ENCODE data around the gene SYNGR3. TPM values are rescaled to one million over a fixed set of nuclear protein-coding genes. Genes with fewer than 3 reads are reported as not detected.
A peak's percentile ranks its signal among the peaks of the same experiment; 100 is the strongest.

SYNGR3 gene
- total and polyA plus RNA-seq, 2 of the 13 experiments (the other 11 are each of a cell fraction or from before 2014, with no cell fraction given): 0.97 to 5.7 TPM

DNA sequence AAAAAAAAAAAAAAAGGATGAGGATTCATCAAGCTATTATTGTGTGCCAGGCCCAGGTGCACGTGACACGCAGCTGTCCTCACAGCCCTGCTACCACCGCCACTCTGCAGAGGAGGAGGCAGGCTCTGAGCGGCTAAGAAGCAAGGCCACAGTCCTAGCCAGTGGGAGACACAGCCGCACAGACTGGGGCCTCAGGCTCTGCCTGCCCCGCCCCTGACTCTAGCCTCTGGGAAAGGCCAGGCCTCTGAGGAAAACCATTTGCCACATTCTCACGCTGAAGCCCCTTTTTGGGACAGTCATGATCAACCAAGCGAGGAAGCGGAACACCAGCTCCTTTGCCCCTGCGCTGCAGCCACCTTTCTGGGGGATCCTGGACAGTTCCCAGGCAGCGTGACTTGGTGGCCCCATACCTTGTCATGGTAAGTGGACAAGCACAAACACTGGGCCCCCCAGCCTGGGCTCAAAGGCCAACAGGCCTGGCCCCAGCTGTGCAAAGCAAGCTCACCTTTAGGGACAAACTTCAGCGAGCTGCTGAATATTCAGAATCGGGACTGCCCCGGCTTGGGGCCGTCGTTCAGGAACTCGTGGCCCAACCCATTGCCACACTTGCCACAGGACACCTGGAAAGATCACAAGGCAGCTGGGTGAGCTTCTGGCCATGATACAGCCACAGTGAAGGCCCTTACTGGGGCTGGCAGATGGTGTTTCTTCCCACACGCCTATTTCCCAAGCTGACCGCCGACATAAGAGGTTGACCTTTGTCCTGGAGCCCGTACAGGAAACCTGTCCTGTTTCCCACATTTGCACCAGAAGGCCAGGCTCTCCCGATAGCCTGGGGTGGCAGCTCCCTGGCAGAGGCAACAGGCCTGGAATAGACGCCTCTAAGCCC is 49.3 kb upstream of the SYNGR3 start (continued):
- TF ChIP-seq ZBED4 (CRISPR knock-in tag; IDR thresholded peaks at IDR 0.05; ENCODE audit: borderline replicate concordance) (peak; percentile 45; the same call in 1 of the 2 replicates), TSC22D2 (CRISPR knock-in tag; IDR thresholded peaks at IDR 0.05; ENCODE audit: borderline replicate concordance) (peak; percentile 80), SAFB2 (CRISPR knock-in tag; IDR thresholded peaks at IDR 0.05; ENCODE audit: borderline replicate concordance, low read depth) (no peak; the same call in 1 of the 2 replicates), ZNF558 (CRISPR knock-in tag; IDR thresholded peaks at IDR 0.05; ENCODE audit: borderline replicate concordance) (no peak), ZNF598 (CRISPR knock-in tag; IDR thresholded peaks at IDR 0.05; ENCODE audit: borderline replicate concordance) (no peak), ZBTB34 (CRISPR knock-in tag; IDR thresholded peaks at IDR 0.05) (peak; percentile 21; the same call in 1 of the 2 replicates), EZH2 (conservative IDR thresholded peaks at IDR 0.05; ENCODE audit: low read depth, low read length) (no peak), CHD2 (IDR thresholded peaks at IDR 0.05; ENCODE audit: low read depth, low read length) (no peak), SMAD3 (CRISPR knock-in tag; IDR thresholded peaks at IDR 0.05) (peak; percentile 74; the same call in 1 of the 2 replicates), SMYD3 (CRISPR knock-in tag; IDR thresholded peaks at IDR 0.05) (peak; percentile 64; the same call in 1 of the 2 replicates), ZNF430 (CRISPR knock-in tag; IDR thresholded peaks at IDR 0.05) (peak; percentile 60), FOXO1 (CRISPR knock-in tag; IDR thresholded peaks at IDR 0.05) (peak; percentile 65), HBP1 (CRISPR knock-in tag; IDR thresholded peaks at IDR 0.05; ENCODE audit: low read depth) (peak; percentile 89), ZNF326 (CRISPR knock-in tag; IDR thresholded peaks at IDR 0.05; ENCODE audit: borderline replicate concordance) (no peak), KDM4B (CRISPR knock-in tag; IDR thresholded peaks at IDR 0.05) (peak; percentile 11; the same call in 1 of the 2 replicates), GABPA (IDR thresholded peaks at IDR 0.05; ENCODE audit: low read depth, low read length) (no peak), GABPA (CRISPR knock-in tag; IDR thresholded peaks at IDR 0.05; ENCODE audit: low read depth) (0 out of 2 replicates have a peak, but pooled peaks have one; percentile 6), STAT5B (CRISPR knock-in tag; IDR thresholded peaks at IDR 0.05) (no peak), TBP (CRISPR knock-in tag; IDR thresholded peaks at IDR 0.05) (no peak)
- TF ChIP-seq, protein P1, sequence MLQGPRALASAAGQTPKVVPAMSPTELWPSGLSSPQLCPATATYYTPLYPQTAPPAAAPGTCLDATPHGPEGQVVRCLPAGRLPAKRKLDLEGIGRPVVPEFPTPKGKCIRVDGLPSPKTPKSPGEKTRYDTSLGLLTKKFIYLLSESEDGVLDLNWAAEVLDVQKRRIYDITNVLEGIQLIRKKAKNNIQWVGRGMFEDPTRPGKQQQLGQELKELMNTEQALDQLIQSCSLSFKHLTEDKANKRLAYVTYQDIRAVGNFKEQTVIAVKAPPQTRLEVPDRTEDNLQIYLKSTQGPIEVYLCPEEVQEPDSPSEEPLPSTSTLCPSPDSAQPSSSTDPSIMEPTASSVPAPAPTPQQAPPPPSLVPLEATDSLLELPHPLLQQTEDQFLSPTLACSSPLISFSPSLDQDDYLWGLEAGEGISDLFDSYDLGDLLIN (CRISPR knock-in tag; IDR thresholded peaks at IDR 0.05; ENCODE audit: borderline replicate concordance): no peak

Measured in HepG2 (cell line).